ENCODE data around the gene CDK2.

GRCh38 chr12:56017181-56017580 lies 50.6 kb downstream of the CDK2 start:
- TF ChIP-seq CREB1 (IDR thresholded peaks at IDR 0.05; ENCODE audit: low read depth) = no peak
- TF ChIP-seq YY1 (IDR thresholded peaks at IDR 0.05; ENCODE audit: low read depth) = no peak
